GM12874 (cell line): ENCODE results near the gene MYPN.

Experiments used
- TF ChIP-seq, protein P1 (sequence below): IDR thresholded peaks from 2 replicates; pipeline ENCODE4 v1.5.1; 2011; ENCODE audit warnings: low read depth, mild to moderate bottlenecking, control low read depth, low read length, moderate library complexity; ENCODE audit not compliant: insufficient read depth

The MYPN gene

GRCh38 chr10:68084469-68084868 lies 24.8 kb upstream of the MYPN start:
- TF ChIP-seq, protein P1, sequence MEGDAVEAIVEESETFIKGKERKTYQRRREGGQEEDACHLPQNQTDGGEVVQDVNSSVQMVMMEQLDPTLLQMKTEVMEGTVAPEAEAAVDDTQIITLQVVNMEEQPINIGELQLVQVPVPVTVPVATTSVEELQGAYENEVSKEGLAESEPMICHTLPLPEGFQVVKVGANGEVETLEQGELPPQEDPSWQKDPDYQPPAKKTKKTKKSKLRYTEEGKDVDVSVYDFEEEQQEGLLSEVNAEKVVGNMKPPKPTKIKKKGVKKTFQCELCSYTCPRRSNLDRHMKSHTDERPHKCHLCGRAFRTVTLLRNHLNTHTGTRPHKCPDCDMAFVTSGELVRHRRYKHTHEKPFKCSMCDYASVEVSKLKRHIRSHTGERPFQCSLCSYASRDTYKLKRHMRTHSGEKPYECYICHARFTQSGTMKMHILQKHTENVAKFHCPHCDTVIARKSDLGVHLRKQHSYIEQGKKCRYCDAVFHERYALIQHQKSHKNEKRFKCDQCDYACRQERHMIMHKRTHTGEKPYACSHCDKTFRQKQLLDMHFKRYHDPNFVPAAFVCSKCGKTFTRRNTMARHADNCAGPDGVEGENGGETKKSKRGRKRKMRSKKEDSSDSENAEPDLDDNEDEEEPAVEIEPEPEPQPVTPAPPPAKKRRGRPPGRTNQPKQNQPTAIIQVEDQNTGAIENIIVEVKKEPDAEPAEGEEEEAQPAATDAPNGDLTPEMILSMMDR: no peak

DNA sequence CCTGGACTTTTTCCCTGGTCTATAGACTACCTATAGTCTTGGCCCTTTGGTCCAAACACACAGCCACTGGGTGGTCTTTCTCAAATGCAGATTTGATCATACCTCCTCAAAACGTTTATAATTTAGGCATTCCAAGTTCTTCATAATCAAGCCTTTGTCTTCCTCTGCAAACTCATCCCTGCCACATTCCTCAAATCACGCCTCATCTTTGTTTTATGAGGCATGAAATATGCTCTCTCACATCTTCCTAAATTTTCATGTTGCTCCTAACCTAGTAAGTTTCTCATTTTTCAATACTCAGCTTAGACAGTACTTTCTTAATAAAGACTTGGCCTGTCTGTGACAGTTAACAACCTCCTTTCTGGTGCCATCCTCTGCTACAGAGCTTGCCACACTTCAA lies 23.3 kb upstream of the MYPN start:
- TF ChIP-seq, protein P1: no peak

DNA sequence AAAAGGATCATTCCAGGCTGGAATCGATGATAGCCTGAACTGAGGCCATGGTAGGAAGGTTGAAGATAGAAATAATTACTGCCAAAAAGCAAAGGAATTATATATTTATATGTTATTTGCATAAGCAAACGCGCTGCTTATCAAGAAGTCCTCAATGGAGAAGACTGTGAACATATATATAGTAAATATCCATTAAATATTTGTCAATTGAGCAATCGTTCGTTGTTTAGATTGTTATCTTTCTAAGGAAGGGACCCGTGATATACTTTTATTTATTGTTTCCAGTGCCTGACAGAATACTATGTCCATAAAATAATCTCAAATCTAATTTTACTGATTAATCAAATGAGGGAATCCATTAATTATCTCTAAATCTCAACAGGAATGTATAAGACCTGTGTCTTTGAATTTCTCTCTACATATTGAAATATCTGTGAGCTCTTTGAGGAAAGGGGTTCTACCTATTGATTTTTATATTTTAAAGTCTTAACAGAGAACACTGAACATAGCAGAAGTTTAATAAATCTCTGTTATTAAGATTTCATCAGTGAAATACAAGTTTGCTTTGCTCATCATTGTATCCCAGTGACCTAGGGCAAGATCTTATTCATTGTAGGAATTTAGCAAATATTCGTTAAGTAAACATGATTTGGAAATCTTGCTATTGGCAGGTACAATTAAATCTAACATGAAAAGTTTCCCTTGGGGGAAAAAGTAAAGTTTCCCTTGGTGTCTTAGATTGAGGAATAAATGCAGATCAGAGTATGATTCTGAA lies 22.2 kb upstream of the MYPN start:
- TF ChIP-seq, protein P1: no peak

- TF ChIP-seq, protein P1: no peak
Measured at GRCh38 chr10:68087685-68088401, 21.4 kb upstream of the MYPN start.

GRCh38 chr10:68088740-68089139 lies 20.5 kb upstream of the MYPN start:
- TF ChIP-seq, protein P1: no peak

GRCh38 chr10:68090586-68090985 lies 18.7 kb upstream of the MYPN start:
- TF ChIP-seq, protein P1: no peak

GRCh38 chr10:68092512-68092911 lies 16.8 kb upstream of the MYPN start:
- TF ChIP-seq, protein P1: no peak
